GM12878 (cell line): ENCODE data around the gene VPS54. TPM values are rescaled to one million over a fixed set of nuclear protein-coding genes. Genes with fewer than 3 reads are reported as not detected.

ENCODE experiments used
- CBFB ChIP-seq: IDR thresholded peaks from 2 replicates; pipeline ENCODE4 v1.6.1; 2016; ENCODE audit warnings: antibody characterized with exemption, low read depth
- CEBPB ChIP-seq, 2 experiments: fragments of 150-350 bp in 1 of 2; IDR thresholded peaks; 2 replicates each; pipeline ENCODE4 v1.6.1; 2012 to 2014; ENCODE audit warnings: low read depth in 2 of 2, low read length in 2 of 2, borderline replicate concordance in 1 of 2, inconsistent platforms in 1 of 2
- DPF2 ChIP-seq: fragments of 450-650 bp; IDR thresholded peaks from 2 replicates; pipeline ENCODE4 v1.6.1; 2017; ENCODE audit warnings: mild to moderate bottlenecking
- HCFC1 ChIP-seq: fragments of 150-350 bp; IDR thresholded peaks from 2 replicates; pipeline ENCODE4 v1.6.1; 2014; ENCODE audit warnings: low read length
- HDAC6 ChIP-seq: fragments of 200-600 bp; sonication (generic); IDR thresholded peaks from one replicate; pipeline ENCODE4 v1.8.0; 2017; ENCODE audit warnings: antibody characterized with exemption; ENCODE audit not compliant: unreplicated experiment
- HSF1 ChIP-seq: fragments of 150-350 bp; IDR thresholded peaks from 2 replicates; pipeline ENCODE4 v1.6.1; 2014; ENCODE audit warnings: mild to moderate bottlenecking, low read depth, low read length
- IRF3 ChIP-seq: fragments of 450-650 bp; IDR thresholded peaks from 2 replicates; pipeline ENCODE4 v1.6.1; 2014; ENCODE audit warnings: mild to moderate bottlenecking
- KDM1A ChIP-seq: fragments of 200-600 bp; sonication (generic); IDR thresholded peaks from 2 replicates; pipeline ENCODE4 v1.6.1; 2016; ENCODE audit warnings: borderline replicate concordance
- MAX ChIP-seq: IDR thresholded peaks from 2 replicates; pipeline ENCODE4 v1.6.1; 2012; ENCODE audit warnings: low read depth, low read length, improper control_type of control experiment
- SUPT20H ChIP-seq: IDR thresholded peaks from 2 replicates; pipeline ENCODE4 v1.6.1; 2011; ENCODE audit warnings: low read depth, mild to moderate bottlenecking, low read length, moderate library complexity, borderline replicate concordance; ENCODE audit not compliant: control insufficient read depth
- YY1 ChIP-seq: IDR thresholded peaks from 2 replicates; pipeline ENCODE4 v1.6.1; 2011; ENCODE audit warnings: low read depth, mild to moderate bottlenecking, low read length
- ZNF384 ChIP-seq: IDR thresholded peaks from 2 replicates; pipeline ENCODE4 v1.6.1; 2012; ENCODE audit warnings: low read depth, mild to moderate bottlenecking, low read length, improper control_type of control experiment, borderline replicate concordance
- ZNF592 ChIP-seq: fragments of 450-650 bp; IDR thresholded peaks from 2 replicates; pipeline ENCODE4 v1.6.1; 2017; ENCODE audit warnings: mild to moderate bottlenecking, moderate library complexity
- ZNF622 ChIP-seq: fragments of 450-650 bp; IDR thresholded peaks from 2 replicates; pipeline ENCODE4 v1.6.1; 2017; ENCODE audit warnings: mild to moderate bottlenecking, inconsistent platforms
- polyA plus RNA-seq, 11 experiments: library from polyadenylated mRNA; depleted of rRNA in 4 of 11; unstranded in 6 of 11; stranded (reverse) in 5 of 11; fragments of >200 nt; fragmentation: Nextera tagmentation in 4 of 11; fragmentation: Illumina TruSeq in 1 of 11; extraction: Ambion mirVana in 4 of 11; extraction: Trizol in 1 of 11; gene quantifications; 1 replicate in 1 of 11; 2 replicates in 10 of 11; pipeline versions ENCODE4 v1.2.1 to v1.2.3, GENCODE V29; 2011 to 2016; ENCODE audit warnings: inconsistent platforms in 2 of 11, missing spikeins in 2 of 11, low read depth in 1 of 11
- total RNA-seq, 4 experiments: library from RNA; depleted of rRNA in 3 of 4; stranded (reverse); fragments of >200 nt in 3 of 4; fragmentation: Illumina TruSeq in 1 of 4; extraction: Trizol in 1 of 4; gene quantifications; 2 replicates each; pipeline versions ENCODE4 v1.2.1 to v1.2.3, GENCODE V29; 2013 to 2021
- TF ChIP-seq, protein P1 (sequence below): fragments of 450-650 bp; IDR thresholded peaks from 2 replicates; pipeline ENCODE4 v1.6.1; 2017; ENCODE audit warnings: mild to moderate bottlenecking

The VPS54 gene
- total and polyA plus RNA-seq, 10 of the 15 experiments (the other 5 are each of a cell fraction or from before 2014, with no cell fraction given): 1.6 to 16.2 (median 9.3) TPM

DNA sequence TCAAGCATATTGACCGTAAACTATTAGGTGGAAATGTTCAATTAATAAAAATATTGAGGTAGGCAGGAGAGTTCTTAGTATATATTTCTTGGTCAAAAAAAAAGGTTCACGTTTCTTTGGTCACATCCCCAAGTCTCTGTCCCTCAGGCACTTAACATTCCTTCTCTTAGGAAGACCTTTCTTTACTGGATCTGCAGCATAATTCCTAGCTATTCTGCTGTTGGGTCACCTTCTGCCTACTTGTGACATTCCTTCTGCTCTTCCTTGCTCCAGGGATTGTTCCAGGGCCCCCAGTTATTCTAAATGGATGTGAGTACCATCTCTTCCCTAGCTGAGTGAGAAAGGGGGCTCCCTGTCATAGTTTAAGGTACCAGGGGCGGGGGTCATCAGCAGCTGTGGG, 173.4 kb downstream of the VPS54 start (continued):
- TF ChIP-seq ZNF592: no peak
- TF ChIP-seq CEBPB (IDR thresholded peaks at IDR 0.05; ENCODE audit: borderline replicate concordance in 1 of 2, low read depth in 2 of 2, low read length in 2 of 2): no peak
- TF ChIP-seq, protein P1, sequence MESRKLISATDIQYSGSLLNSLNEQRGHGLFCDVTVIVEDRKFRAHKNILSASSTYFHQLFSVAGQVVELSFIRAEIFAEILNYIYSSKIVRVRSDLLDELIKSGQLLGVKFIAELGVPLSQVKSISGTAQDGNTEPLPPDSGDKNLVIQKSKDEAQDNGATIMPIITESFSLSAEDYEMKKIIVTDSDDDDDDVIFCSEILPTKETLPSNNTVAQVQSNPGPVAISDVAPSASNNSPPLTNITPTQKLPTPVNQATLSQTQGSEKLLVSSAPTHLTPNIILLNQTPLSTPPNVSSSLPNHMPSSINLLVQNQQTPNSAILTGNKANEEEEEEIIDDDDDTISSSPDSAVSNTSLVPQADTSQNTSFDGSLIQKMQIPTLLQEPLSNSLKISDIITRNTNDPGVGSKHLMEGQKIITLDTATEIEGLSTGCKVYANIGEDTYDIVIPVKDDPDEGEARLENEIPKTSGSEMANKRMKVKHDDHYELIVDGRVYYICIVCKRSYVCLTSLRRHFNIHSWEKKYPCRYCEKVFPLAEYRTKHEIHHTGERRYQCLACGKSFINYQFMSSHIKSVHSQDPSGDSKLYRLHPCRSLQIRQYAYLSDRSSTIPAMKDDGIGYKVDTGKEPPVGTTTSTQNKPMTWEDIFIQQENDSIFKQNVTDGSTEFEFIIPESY: no peak
- TF ChIP-seq YY1: no peak
- no peak for TF ChIP-seq KDM1A
- no peak for TF ChIP-seq HSF1
- no peak for TF ChIP-seq ZNF384
- TF ChIP-seq CBFB: no peak
- no peak for TF ChIP-seq SUPT20H
- no peak for TF ChIP-seq HDAC6
- no peak for TF ChIP-seq DPF2
- no peak for TF ChIP-seq MAX
- TF ChIP-seq HCFC1: no peak
- TF ChIP-seq IRF3: no peak
- no peak for TF ChIP-seq ZNF622
